Measurements from ENCODE around the gene MEIG1.
"Not testable (repeated sequence)": the region's sequence is repeated elsewhere in the genome, so short reads cannot be mapped to it uniquely, and the experiment has no call there.

GRCh38 chr10:14974153-14974998 is 15.2 kb downstream of the MEIG1 start:
- not testable (repeated sequence) for TF ChIP-seq CTCF (conservative IDR thresholded peaks at IDR 0.05); EZH2 (IDR thresholded peaks at IDR 0.05; ENCODE audit: low read depth)
